Peyer's patch (tissue), 4 donors: ENCODE data around the gene USP3.

ENCODE experiments used
- CTCF ChIP-seq, 6 experiments: fragments of 450-650 bp in 4 of 6; fragments of 200-600 bp in 2 of 6; sonication (generic) in 1 of 6; IDR thresholded peaks; one replicate each; pipeline ENCODE4 v1.5.1; 2017 to 2019; ENCODE audit warnings: antibody characterized with exemption in 6 of 6, mild to moderate bottlenecking in 3 of 6, moderate library complexity in 1 of 6
- POLR2A ChIP-seq, 2 donors: fragments of 450-650 bp; IDR thresholded peaks; one replicate each; pipeline ENCODE4 v1.5.1; 2017; ENCODE audit warnings: antibody characterized with exemption in 2 of 2, mild to moderate bottlenecking in 2 of 2, moderate library complexity in 2 of 2

- TF ChIP-seq CTCF (IDR thresholded peaks at IDR 0.05) (no peak), POLR2A (IDR thresholded peaks at IDR 0.05) (no peak)
These were observed 4.8 kb upstream of the USP3 start for GRCh38 chr15:63499611-63500010.
